Measurements from ENCODE around the gene HTATSF1. TPM values are rescaled to one million over a fixed set of nuclear protein-coding genes. Genes with fewer than 3 reads are reported as not detected.

The HTATSF1 gene
- polyA plus RNA-seq, 1 of the 3 experiments (the other 2 are of a cell fraction) = 2.7 TPM

DNA sequence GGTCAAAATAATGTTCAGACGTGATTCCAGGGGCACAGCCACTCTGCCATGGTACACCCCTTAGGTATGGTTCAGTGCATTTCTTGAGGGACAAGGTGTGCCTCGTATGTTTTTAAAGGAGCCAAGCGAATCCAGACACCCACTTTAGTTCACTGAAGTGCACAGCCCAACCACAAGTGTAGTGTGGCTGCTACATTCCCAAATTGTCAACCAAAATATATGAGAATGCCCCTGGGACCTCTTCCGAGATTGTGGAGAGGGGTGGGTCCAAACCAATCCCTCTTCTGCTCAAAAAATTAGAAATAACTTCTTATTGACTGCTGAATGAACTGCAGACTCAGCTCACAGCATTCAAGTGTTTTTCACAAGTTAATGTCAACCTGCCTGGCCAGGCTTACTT lies 17.0 kb upstream of the HTATSF1 start:
- POLR2A ChIA-PET = no interaction called here

DNA sequence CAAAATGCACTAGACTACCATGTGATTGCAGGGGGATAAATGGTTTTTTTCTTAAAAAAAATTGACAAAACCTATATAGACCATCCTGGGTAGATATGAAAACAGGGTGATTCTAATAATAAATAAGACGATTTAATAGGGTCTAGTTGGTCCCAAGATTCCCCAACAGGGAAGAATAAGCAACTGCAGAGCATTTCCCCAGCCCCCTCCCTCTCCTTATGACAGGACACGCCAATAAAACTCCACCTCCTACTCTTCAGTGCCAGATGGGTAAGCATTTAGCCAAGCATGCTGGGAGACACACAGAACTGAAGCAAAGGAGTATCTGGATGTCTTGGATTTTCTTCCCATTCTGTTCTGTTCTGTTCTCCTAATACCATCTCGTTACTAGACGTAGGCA lies 9.7 kb upstream of the HTATSF1 start, which contains the start of gene BRS3:
TSS of gene BRS3 (plus strand) at position 301 of the 400 bp plus-strand sequence. CDS start 168 bp downstream, outside the sequence.
- Histone ChIP-seq H3K27ac (ENCODE audit: low read depth in 2 of 2, low read length in 1 of 2) (no peak within 1 kb of the TSS), H3K9me3 (no peaks in the 10 kb centered on the region), H3K4me3 (ENCODE audit: low read depth in 2 of 2, low read length in 1 of 2) (no peak within 1 kb of the TSS), H3K9me2 (no peaks in the 10 kb centered on the region), H3F3A (replicated peaks; ENCODE audit: insufficient read depth) (no peaks in the 10 kb centered on the region), H3K9ac (no peak within 1 kb of the TSS), H3K4me1 (ENCODE audit: control insufficient read depth in 1 of 2, insufficient read depth in 2 of 2, low read depth in 1 of 2, low read length in 1 of 2) (no peaks in the 10 kb centered on the region), H3K79me2 (ENCODE audit: insufficient read depth) (no peaks in the 10 kb centered on the region), H2AFZ (ENCODE audit: low read depth) (no peak within 1 kb of the TSS), H3K4me2 (no peak within 1 kb of the TSS), H4K20me1 (ENCODE audit: insufficient read depth) (no peaks in the 10 kb centered on the region), H3K27me3 (ENCODE audit: insufficient read depth) (0 out of 2 replicates have a peak, but pooled peaks cover 14% of the 10 kb centered on the region), H3K36me3 (replicated peaks in 1 of 2; ENCODE audit: control insufficient read depth in 1 of 2, insufficient read depth in 2 of 2, low read length in 1 of 2) (no peaks in the 10 kb centered on the region)
- ChIA-PET POLR2A (no interaction called here), CTCF (interaction anchor here (1.6 kb wide), 1 partner anchor 459 kb away, joined by 8 read pairs; no protein-coding TSS in a partner anchor)
- DNase-seq = no peak
- WGBS (ENCODE audit: low lambda C conversion rate) = 24% methylated on average over 4 of the region's 4 CpGs
- TF ChIP-seq YY1 (IDR thresholded peaks at IDR 0.05; ENCODE audit: low read depth) (no peak), SIN3A (IDR thresholded peaks at IDR 0.05; ENCODE audit: borderline replicate concordance, low read depth, low read length) (no peak), EZH2phosphoT487 (IDR thresholded peaks at IDR 0.05; ENCODE audit: borderline replicate concordance, low read depth) (no peak), EP300 (IDR thresholded peaks at IDR 0.05; ENCODE audit: borderline replicate concordance in 1 of 2, low read depth in 1 of 2, low read length in 1 of 2) (no peak), ELF1 (IDR thresholded peaks at IDR 0.05) (no peak), MEF2A (IDR thresholded peaks at IDR 0.05; ENCODE audit: borderline replicate concordance, low read depth) (no peak), RAD21 (IDR thresholded peaks at IDR 0.05; ENCODE audit: low read length) (no peak), JUND (IDR thresholded peaks at IDR 0.05) (no peak), MXI1 (IDR thresholded peaks at IDR 0.05; ENCODE audit: low read depth, low read length) (no peak)
- TF ChIP-seq, protein P1, sequence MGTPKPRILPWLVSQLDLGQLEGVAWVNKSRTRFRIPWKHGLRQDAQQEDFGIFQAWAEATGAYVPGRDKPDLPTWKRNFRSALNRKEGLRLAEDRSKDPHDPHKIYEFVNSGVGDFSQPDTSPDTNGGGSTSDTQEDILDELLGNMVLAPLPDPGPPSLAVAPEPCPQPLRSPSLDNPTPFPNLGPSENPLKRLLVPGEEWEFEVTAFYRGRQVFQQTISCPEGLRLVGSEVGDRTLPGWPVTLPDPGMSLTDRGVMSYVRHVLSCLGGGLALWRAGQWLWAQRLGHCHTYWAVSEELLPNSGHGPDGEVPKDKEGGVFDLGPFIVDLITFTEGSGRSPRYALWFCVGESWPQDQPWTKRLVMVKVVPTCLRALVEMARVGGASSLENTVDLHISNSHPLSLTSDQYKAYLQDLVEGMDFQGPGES (IDR thresholded peaks at IDR 0.05; ENCODE audit: low read depth, low read length) = no peak
- TF ChIP-seq, protein P2, sequence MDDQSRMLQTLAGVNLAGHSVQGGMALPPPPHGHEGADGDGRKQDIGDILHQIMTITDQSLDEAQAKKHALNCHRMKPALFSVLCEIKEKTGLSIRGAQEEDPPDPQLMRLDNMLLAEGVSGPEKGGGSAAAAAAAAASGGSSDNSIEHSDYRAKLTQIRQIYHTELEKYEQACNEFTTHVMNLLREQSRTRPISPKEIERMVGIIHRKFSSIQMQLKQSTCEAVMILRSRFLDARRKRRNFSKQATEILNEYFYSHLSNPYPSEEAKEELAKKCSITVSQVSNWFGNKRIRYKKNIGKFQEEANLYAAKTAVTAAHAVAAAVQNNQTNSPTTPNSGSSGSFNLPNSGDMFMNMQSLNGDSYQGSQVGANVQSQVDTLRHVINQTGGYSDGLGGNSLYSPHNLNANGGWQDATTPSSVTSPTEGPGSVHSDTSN (IDR thresholded peaks at IDR 0.05) = no peak
- TF ChIP-seq, protein P3, sequence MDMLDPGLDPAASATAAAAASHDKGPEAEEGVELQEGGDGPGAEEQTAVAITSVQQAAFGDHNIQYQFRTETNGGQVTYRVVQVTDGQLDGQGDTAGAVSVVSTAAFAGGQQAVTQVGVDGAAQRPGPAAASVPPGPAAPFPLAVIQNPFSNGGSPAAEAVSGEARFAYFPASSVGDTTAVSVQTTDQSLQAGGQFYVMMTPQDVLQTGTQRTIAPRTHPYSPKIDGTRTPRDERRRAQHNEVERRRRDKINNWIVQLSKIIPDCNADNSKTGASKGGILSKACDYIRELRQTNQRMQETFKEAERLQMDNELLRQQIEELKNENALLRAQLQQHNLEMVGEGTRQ (IDR thresholded peaks at IDR 0.05; ENCODE audit: borderline replicate concordance, low read depth, low read length) = no peak

More for the DNA sequence above, 17.0 kb upstream of the HTATSF1 start:
- H3K9me2 ChIP-seq = no peaks in the 10 kb centered on the region
- TF ChIP-seq SMC3 (IDR thresholded peaks at IDR 0.05; ENCODE audit: low read depth, low read length) = no peak
- no peak for TF ChIP-seq EP300 (IDR thresholded peaks at IDR 0.05; ENCODE audit: borderline replicate concordance in 1 of 2, low read depth in 1 of 2, low read length in 1 of 2)
- TF ChIP-seq FOXM1 (IDR thresholded peaks at IDR 0.05; ENCODE audit: low read depth) = no peak
- TF ChIP-seq, protein P1 (IDR thresholded peaks at IDR 0.05; ENCODE audit: low read depth, low read length) = no peak
- no peak for TF ChIP-seq POLR2AphosphoS5 (IDR thresholded peaks at IDR 0.05; ENCODE audit: low read depth, low read length)
- no peak for TF ChIP-seq RFX5 (IDR thresholded peaks at IDR 0.05; ENCODE audit: low read length)
- TF ChIP-seq RXRA (IDR thresholded peaks at IDR 0.05; ENCODE audit: borderline replicate concordance, low read depth) = no peak
- no peak for TF ChIP-seq JUND (IDR thresholded peaks at IDR 0.05)
- no peak for TF ChIP-seq YY1 (IDR thresholded peaks at IDR 0.05; ENCODE audit: low read depth)
- TF ChIP-seq FOXJ3 (CRISPR knock-in tag; IDR thresholded peaks at IDR 0.05) = no peak
- no peak for TF ChIP-seq TEAD4 (IDR thresholded peaks at IDR 0.05; ENCODE audit: borderline replicate concordance, insufficient read depth)
- TF ChIP-seq, protein P4, sequence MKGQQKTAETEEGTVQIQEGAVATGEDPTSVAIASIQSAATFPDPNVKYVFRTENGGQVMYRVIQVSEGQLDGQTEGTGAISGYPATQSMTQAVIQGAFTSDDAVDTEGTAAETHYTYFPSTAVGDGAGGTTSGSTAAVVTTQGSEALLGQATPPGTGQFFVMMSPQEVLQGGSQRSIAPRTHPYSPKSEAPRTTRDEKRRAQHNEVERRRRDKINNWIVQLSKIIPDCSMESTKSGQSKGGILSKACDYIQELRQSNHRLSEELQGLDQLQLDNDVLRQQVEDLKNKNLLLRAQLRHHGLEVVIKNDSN (IDR thresholded peaks at IDR 0.05; ENCODE audit: borderline replicate concordance, low read depth) = no peak
- no peak for TF ChIP-seq RCOR1 (IDR thresholded peaks at IDR 0.05; ENCODE audit: low read length)
- TF ChIP-seq, protein P2 (IDR thresholded peaks at IDR 0.05) = no peak
- no peak for TF ChIP-seq MXI1 (IDR thresholded peaks at IDR 0.05; ENCODE audit: low read depth, low read length)
- TF ChIP-seq, protein P5, sequence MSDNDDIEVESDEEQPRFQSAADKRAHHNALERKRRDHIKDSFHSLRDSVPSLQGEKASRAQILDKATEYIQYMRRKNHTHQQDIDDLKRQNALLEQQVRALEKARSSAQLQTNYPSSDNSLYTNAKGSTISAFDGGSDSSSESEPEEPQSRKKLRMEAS (IDR thresholded peaks at IDR 0.05; ENCODE audit: low read depth) = no peak
- no peak for TF ChIP-seq NFIC (IDR thresholded peaks at IDR 0.05; ENCODE audit: borderline replicate concordance)
- no peak overlapping the region for H3K9ac ChIP-seq
- DNase-seq = no peak
- H4K20me1 ChIP-seq (ENCODE audit: insufficient read depth) = no peaks in the 10 kb centered on the region
- no peak overlapping the region for H3K4me2 ChIP-seq
- no peak overlapping the region for H3K4me3 ChIP-seq (ENCODE audit: low read depth in 2 of 2, low read length in 1 of 2)
- CTCF ChIA-PET = interaction anchor here (1.0 kb wide), 1 partner anchor 452 kb away, joined by 3 read pairs; no protein-coding TSS in a partner anchor
- no peaks in the 10 kb centered on the region for H3F3A ChIP-seq (replicated peaks; ENCODE audit: insufficient read depth)
- H3K9me3 ChIP-seq = no peaks in the 10 kb centered on the region
- no peak overlapping the region for H2AFZ ChIP-seq (ENCODE audit: low read depth)
- 12% methylated on average over 4 of the region's 4 CpGs for WGBS (ENCODE audit: low lambda C conversion rate)
- H3K27ac ChIP-seq (ENCODE audit: low read depth in 2 of 2, low read length in 1 of 2) = no peak overlapping the region
- 0 out of 2 replicates have a peak, but pooled peaks cover 3% of the 10 kb centered on the region for H3K27me3 ChIP-seq (ENCODE audit: insufficient read depth)
- H3K79me2 ChIP-seq (ENCODE audit: insufficient read depth) = no peaks in the 10 kb centered on the region
- H3K36me3 ChIP-seq (replicated peaks in 1 of 2; ENCODE audit: control insufficient read depth in 1 of 2, insufficient read depth in 2 of 2, low read length in 1 of 2) = no peaks in the 10 kb centered on the region
- no peaks in the 10 kb centered on the region for H3K4me1 ChIP-seq (ENCODE audit: control insufficient read depth in 1 of 2, insufficient read depth in 2 of 2, low read depth in 1 of 2, low read length in 1 of 2)

Measured in SK-N-SH (cell line).